ENCODE results near the gene ATF4. TPM values are rescaled to one million over a fixed set of nuclear protein-coding genes. Genes with fewer than 3 reads are reported as not detected.

Gene ATF4
- total RNA-seq, 1 experiment from 2014 or later = 488 TPM

DNA sequence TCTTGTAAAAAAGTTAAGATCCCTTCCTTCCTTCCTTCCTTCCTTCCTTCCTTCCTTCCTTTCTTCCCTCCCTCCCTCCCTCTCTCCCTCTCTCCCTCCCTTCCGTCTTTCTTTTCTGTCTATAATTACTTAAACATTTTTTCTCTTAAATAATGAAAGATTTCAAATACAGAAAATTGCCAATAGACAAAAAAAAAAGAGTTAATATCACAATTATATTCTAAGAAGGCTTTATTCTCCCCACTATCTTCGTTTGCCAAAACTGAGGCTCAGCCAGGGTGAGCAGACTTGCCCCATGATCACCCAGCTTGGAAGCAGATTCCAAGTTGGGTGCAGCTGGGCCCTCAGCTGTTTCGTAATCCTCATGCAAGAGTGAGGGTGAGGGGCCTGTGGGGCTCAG, 49.9 kb downstream of the ATF4 start:
- POLR2A ChIA-PET (ENCODE audit: unreplicated experiment) = interaction anchor here (0.6 kb wide), 1 partner anchor 65 kb away, joined by 4 read pairs; no protein-coding TSS in a partner anchor
- Histone ChIP-seq H4K20me1 (ENCODE audit: insufficient read depth) (no peaks in the 10 kb centered on the region), H3F3A (ENCODE audit: insufficient read depth, low read depth) (0 out of 2 replicates have a peak, but pooled peaks cover 2% of the 10 kb centered on the region), H3K79me2 (ENCODE audit: low read depth) (no peaks in the 10 kb centered on the region), H3K4me3 (no peak overlapping the region), H3K4me2 (no peak overlapping the region), H3K9me2 (ENCODE audit: insufficient read depth) (no peaks in the 10 kb centered on the region), H3K9me3 (ENCODE audit: insufficient read depth, low read depth) (no peaks in the 10 kb centered on the region), H3K4me1 (replicated peaks; ENCODE audit: insufficient read depth) (peaks cover 12% of the 10 kb centered on the region), H2AFZ (no peak overlapping the region), H3K27me3 (ENCODE audit: insufficient read depth, low read depth) (no peaks in the 10 kb centered on the region), H3K36me3 (ENCODE audit: low read depth) (no peaks in the 10 kb centered on the region), H3K27ac (no peak overlapping the region)
- BruUV-seq (replicated peaks) = no TSS peak
- TF ChIP-seq EZH2 (IDR thresholded peaks at IDR 0.05; ENCODE audit: low read depth) = no peak
- TF ChIP-seq, protein P1, sequence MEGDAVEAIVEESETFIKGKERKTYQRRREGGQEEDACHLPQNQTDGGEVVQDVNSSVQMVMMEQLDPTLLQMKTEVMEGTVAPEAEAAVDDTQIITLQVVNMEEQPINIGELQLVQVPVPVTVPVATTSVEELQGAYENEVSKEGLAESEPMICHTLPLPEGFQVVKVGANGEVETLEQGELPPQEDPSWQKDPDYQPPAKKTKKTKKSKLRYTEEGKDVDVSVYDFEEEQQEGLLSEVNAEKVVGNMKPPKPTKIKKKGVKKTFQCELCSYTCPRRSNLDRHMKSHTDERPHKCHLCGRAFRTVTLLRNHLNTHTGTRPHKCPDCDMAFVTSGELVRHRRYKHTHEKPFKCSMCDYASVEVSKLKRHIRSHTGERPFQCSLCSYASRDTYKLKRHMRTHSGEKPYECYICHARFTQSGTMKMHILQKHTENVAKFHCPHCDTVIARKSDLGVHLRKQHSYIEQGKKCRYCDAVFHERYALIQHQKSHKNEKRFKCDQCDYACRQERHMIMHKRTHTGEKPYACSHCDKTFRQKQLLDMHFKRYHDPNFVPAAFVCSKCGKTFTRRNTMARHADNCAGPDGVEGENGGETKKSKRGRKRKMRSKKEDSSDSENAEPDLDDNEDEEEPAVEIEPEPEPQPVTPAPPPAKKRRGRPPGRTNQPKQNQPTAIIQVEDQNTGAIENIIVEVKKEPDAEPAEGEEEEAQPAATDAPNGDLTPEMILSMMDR (conservative IDR thresholded peaks at IDR 0.05) = no peak
- intact Hi-C loops (cut with micrococcal nuclease; ENCODE audit: unreplicated experiment) = no loop called here
- no peak for DNase-seq
- CTCF ChIA-PET = no interaction called here

DNA sequence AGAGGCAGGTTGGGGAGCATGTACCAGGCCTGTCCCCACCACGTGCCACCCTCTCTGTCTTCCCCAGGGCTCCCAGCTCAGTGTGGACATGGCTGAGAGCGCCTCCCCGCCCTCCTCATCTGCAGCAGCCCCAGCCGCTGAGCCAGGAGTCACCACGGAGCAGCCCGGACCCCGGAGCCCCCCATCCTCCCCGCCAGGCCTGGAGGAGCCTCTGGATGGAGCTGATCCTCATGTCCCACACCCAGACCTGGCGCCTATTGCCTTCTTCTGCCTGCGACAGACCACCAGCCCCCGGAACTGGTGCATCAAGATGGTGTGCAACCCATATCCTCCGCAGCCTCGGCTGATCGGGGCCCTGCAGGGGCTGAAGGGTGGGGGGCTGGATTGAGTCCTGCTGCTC, 50.3 kb downstream of the ATF4 start, which contains the start of gene CACNA1I:
CACNA1I (plus strand) TSS at position 89 of the 400 bp plus-strand sequence; CDS start at position 89, 0 bp downstream.
- H3F3A ChIP-seq (ENCODE audit: insufficient read depth, low read depth) = 0 out of 2 replicates have a peak, but pooled peaks cover 6% of the 10 kb centered on the region
- H3K4me1 ChIP-seq (replicated peaks; ENCODE audit: insufficient read depth) = peaks cover 17% of the 10 kb centered on the region
- no peak within 1 kb of the TSS for H2AFZ ChIP-seq
- intact Hi-C loops (cut with micrococcal nuclease; ENCODE audit: unreplicated experiment) = no loop called here
- CTCF ChIA-PET = no interaction called here
- no peak within 1 kb of the TSS for H3K4me2 ChIP-seq
- no peaks in the 10 kb centered on the region for H3K79me2 ChIP-seq (ENCODE audit: low read depth)
- no peaks in the 10 kb centered on the region for H3K27me3 ChIP-seq (ENCODE audit: insufficient read depth, low read depth)
- H3K36me3 ChIP-seq (ENCODE audit: low read depth) = no peaks in the 10 kb centered on the region
- H3K27ac ChIP-seq = no peak within 1 kb of the TSS
- H3K4me3 ChIP-seq = no peak within 1 kb of the TSS
- TF ChIP-seq EZH2 (IDR thresholded peaks at IDR 0.05; ENCODE audit: low read depth) = no peak
- TF ChIP-seq, protein P1 (conservative IDR thresholded peaks at IDR 0.05) = no peak
- H4K20me1 ChIP-seq (ENCODE audit: insufficient read depth) = no peaks in the 10 kb centered on the region
- BruUV-seq (replicated peaks) = no TSS peak
- H3K9me3 ChIP-seq (ENCODE audit: insufficient read depth, low read depth) = no peaks in the 10 kb centered on the region
- POLR2A ChIA-PET (ENCODE audit: unreplicated experiment) = interaction anchor here (0.6 kb wide), 1 partner anchor 64 kb away, joined by 4 read pairs; no protein-coding TSS in a partner anchor
- DNase-seq = no peak
- no peaks in the 10 kb centered on the region for H3K9me2 ChIP-seq (ENCODE audit: insufficient read depth)

DNA sequence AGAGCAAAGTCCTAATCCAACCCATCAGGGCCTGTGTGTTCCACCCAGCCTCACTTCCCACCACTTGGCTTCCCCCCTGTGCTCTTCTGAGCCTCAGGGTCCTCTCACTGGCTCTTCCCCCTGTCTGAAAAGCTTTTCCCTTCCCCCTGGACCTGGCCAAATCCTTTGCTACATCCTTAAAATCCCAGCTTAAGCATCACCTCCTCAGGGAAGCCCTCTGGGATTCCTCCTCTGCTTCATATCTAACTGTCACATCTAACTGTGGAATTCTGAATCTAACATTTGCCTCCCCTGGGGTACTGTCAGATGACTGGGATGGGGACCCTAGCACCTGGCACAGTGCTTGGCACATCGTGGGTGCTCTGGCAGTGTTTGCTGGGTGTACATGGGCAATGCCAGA, 51.2 kb downstream of the ATF4 start:
- no peaks in the 10 kb centered on the region for H4K20me1 ChIP-seq (ENCODE audit: insufficient read depth)
- intact Hi-C loops (cut with micrococcal nuclease; ENCODE audit: unreplicated experiment) = no loop called here
- no peaks in the 10 kb centered on the region for H3K36me3 ChIP-seq (ENCODE audit: low read depth)
- TF ChIP-seq EZH2 (IDR thresholded peaks at IDR 0.05; ENCODE audit: low read depth) = no peak
- TF ChIP-seq, protein P1 (conservative IDR thresholded peaks at IDR 0.05) = no peak
- H3K79me2 ChIP-seq (ENCODE audit: low read depth) = no peaks in the 10 kb centered on the region
- 0 out of 2 replicates have a peak, but pooled peaks cover 8% of the 10 kb centered on the region for H3F3A ChIP-seq (ENCODE audit: insufficient read depth, low read depth)
- peaks cover 18% of the 10 kb centered on the region for H3K4me1 ChIP-seq (replicated peaks; ENCODE audit: insufficient read depth)
- POLR2A ChIA-PET (ENCODE audit: unreplicated experiment) = no interaction called here
- no peak overlapping the region for H3K27ac ChIP-seq
- no peaks in the 10 kb centered on the region for H3K9me3 ChIP-seq (ENCODE audit: insufficient read depth, low read depth)
- DNase-seq = no peak
- no peak overlapping the region for H2AFZ ChIP-seq
- no TSS peak for BruUV-seq (replicated peaks)
- no peak overlapping the region for H3K4me3 ChIP-seq
- H3K4me2 ChIP-seq = no peak overlapping the region
- CTCF ChIA-PET = no interaction called here
- no peaks in the 10 kb centered on the region for H3K9me2 ChIP-seq (ENCODE audit: insufficient read depth)
- H3K27me3 ChIP-seq (ENCODE audit: insufficient read depth, low read depth) = no peaks in the 10 kb centered on the region

Other genes with a start within 250 kb of the ATF4 start
- gene RPL3, start 200.9 kb upstream of the ATF4 start, total RNA-seq (2021) = 1,699 and 2,252 TPM in 2 replicates
- 12.0 and 19.1 TPM in 2 replicates for gene SYNGR1, start 170.6 kb upstream of the ATF4 start, total RNA-seq (2021)
- gene TAB1, start 120.8 kb upstream of the ATF4 start, total RNA-seq (2021) = 39.9 and 42.8 TPM in 2 replicates
- gene MGAT3, start 63.5 kb upstream of the ATF4 start, total RNA-seq (2021) = not detected in 2 replicates
- 36.9 TPM in 2 replicates for gene MIEF1, start 18.3 kb upstream of the ATF4 start, total RNA-seq (2021)
- 60.7 and 94.3 TPM in 2 replicates for gene RPS19BP1, start 12.2 kb downstream of the ATF4 start, total RNA-seq (2021)
- gene CACNA1I, start 50.2 kb downstream of the ATF4 start, total RNA-seq (2021) = 2.5 and 2.8 TPM in 2 replicates

Measured in PC-9 (cell line).